Ramos (cell line): ENCODE data around the gene BABAM2.
"Not testable (repeated sequence)": the region's sequence is repeated elsewhere in the genome, so short reads cannot be mapped to it uniquely, and the experiment has no call there.

ENCODE experiments used
- in situ Hi-C: fragments of 300-500 bp; cut with MboI; formaldehyde crosslinking; loops from one replicate; pipeline ENCODE4 v1.14.3; 2022; ENCODE audit warnings: low sequenced_read_pairs; ENCODE audit not compliant: unreplicated experiment

Gene BABAM2

GRCh38 chr2:27968045-27968444, 77.5 kb downstream of the BABAM2 start:
- in situ Hi-C loops = not testable (repeated sequence)

GRCh38 chr2:27968957-27969356, 78.4 kb downstream of the BABAM2 start:
- in situ Hi-C loops = not testable (repeated sequence)

- in situ Hi-C loops = no loop called here
Measured at GRCh38 chr2:27972311-27972710, 81.8 kb downstream of the BABAM2 start.

GRCh38 chr2:27973592-27973991, 83.1 kb downstream of the BABAM2 start:
- in situ Hi-C loops = no loop called here

GRCh38 chr2:27976308-27976707, 85.8 kb downstream of the BABAM2 start:
- in situ Hi-C loops = no loop called here

- in situ Hi-C loops = no loop called here
Measured at GRCh38 chr2:27977731-27978312, 87.3 kb downstream of the BABAM2 start.

- in situ Hi-C loops = not testable (repeated sequence)
Measured at GRCh38 chr2:27978761-27979160, 88.2 kb downstream of the BABAM2 start.

GRCh38 chr2:27980242-27980641, 89.7 kb downstream of the BABAM2 start:
- in situ Hi-C loops = no loop called here

- in situ Hi-C loops = no loop called here
Measured at GRCh38 chr2:27984153-27984552, 93.6 kb downstream of the BABAM2 start.

GRCh38 chr2:27988306-27988705, 97.8 kb downstream of the BABAM2 start:
- in situ Hi-C loops = no loop called here

- in situ Hi-C loops = no loop called here
Measured at GRCh38 chr2:27988718-27989117, 98.2 kb downstream of the BABAM2 start.

GRCh38 chr2:27989149-27989548, 98.6 kb downstream of the BABAM2 start:
- in situ Hi-C loops = no loop called here

GRCh38 chr2:27990030-27990590, 99.6 kb downstream of the BABAM2 start:
- in situ Hi-C loops = no loop called here

- in situ Hi-C loops = no loop called here
Measured at GRCh38 chr2:27991146-27991545, 100.6 kb downstream of the BABAM2 start.

GRCh38 chr2:27992787-27993401, 102.4 kb downstream of the BABAM2 start:
- in situ Hi-C loops = no loop called here

- in situ Hi-C loops = no loop called here
Measured at GRCh38 chr2:27993402-27993787, 102.9 kb downstream of the BABAM2 start.

GRCh38 chr2:27993950-27994728, 103.6 kb downstream of the BABAM2 start:
- in situ Hi-C loops = no loop called here

GRCh38 chr2:27996156-27996922, 105.8 kb downstream of the BABAM2 start:
- in situ Hi-C loops = no loop called here

- in situ Hi-C loops = no loop called here
Measured at GRCh38 chr2:28000287-28000686, 109.8 kb downstream of the BABAM2 start.

- in situ Hi-C loops = no loop called here
Measured at GRCh38 chr2:28002181-28002580, 111.7 kb downstream of the BABAM2 start.
